Upper lobe of right lung (tissue), 1 donor: ENCODE data around the gene ZNF672. TPM values are rescaled to one million over a fixed set of nuclear protein-coding genes. Genes with fewer than 3 reads are reported as not detected.

ENCODE experiments used
- ATAC-seq: fragments of 200-7000 bp; cut with Tn5 transposase; one replicate; pipeline ENCODE4 v1.9.1; 2020; ENCODE audit warnings: mild to moderate bottlenecking, moderate library complexity
- DNase-seq: peaks from one replicate; pipeline ENCODE4 v3.0.0-alpha.2; 2020
- H3K27ac ChIP-seq: fragments of 200-600 bp; one replicate; pipeline ENCODE4 v1.8.0; 2022
- H3K27me3 ChIP-seq: fragments of 200-600 bp; one replicate; pipeline ENCODE4 v1.8.0; 2022; ENCODE audit warnings: mild to moderate bottlenecking
- H3K36me3 ChIP-seq: fragments of 200-600 bp; one replicate; pipeline ENCODE4 v1.8.0; 2022
- H3K4me1 ChIP-seq: fragments of 200-600 bp; one replicate; pipeline ENCODE4 v1.8.0; 2022
- H3K4me3 ChIP-seq: fragments of 200-600 bp; one replicate; pipeline ENCODE4 v1.8.0; 2022; ENCODE audit warnings: mild to moderate bottlenecking
- H3K9me3 ChIP-seq: fragments of 200-600 bp; one replicate; pipeline ENCODE4 v1.8.0; 2022
- CTCF ChIP-seq: fragments of 200-600 bp; IDR thresholded peaks from one replicate; pipeline ENCODE4 v1.8.0; 2022; ENCODE audit warnings: antibody characterized with exemption
- intact Hi-C: fragments of 100-400 bp; cut with DNase I; formaldehyde crosslinking; loops from one replicate; pipeline ENCODE4 v1.11.0; 2022
- total RNA-seq: library from RNA; stranded (reverse); fragmentation: NEBNext Ultra II Directional; extraction: Animal tissue kit (Norgen Biotek cat#: 25700); gene quantifications from one replicate; pipeline ENCODE4 v1.2.1, GENCODE V29; 2021
- donor health status: DM: no; HTN: yes; CAD: no; lungs with severe emphysema.

ZNF672 gene
- total RNA-seq, 1 donor from 2014 or later = 38.1 TPM

- Histone ChIP-seq H3K9me3 (no peaks in the 10 kb centered on the region), H3K4me1 (peaks cover 9% of the 10 kb centered on the region), H3K4me3 (no peak overlapping the region), H3K27me3 (no peaks in the 10 kb centered on the region), H3K36me3 (peaks cover 66% of the 10 kb centered on the region), H3K27ac (no peak overlapping the region)
- ATAC-seq (no peak), DNase-seq (no peak)
- TF ChIP-seq CTCF = no peak
- intact Hi-C loops = no loop called here
Measured at GRCh38 chr1:248815407-248816034, 22.5 kb upstream of the ZNF672 start.

GRCh38 chr1:248816042-248816851 is 21.8 kb upstream of the ZNF672 start:
- intact Hi-C loops = no loop called here

GRCh38 chr1:248817065-248817464 is 21.0 kb upstream of the ZNF672 start:
- H3K27ac ChIP-seq = no peak overlapping the region
- peaks cover 17% of the 10 kb centered on the region for H3K4me1 ChIP-seq
- TF ChIP-seq CTCF = no peak
- intact Hi-C loops = no loop called here
- peaks cover 64% of the 10 kb centered on the region for H3K36me3 ChIP-seq
- H3K27me3 ChIP-seq = no peaks in the 10 kb centered on the region
- ATAC-seq = peak; percentile 71
- no peak overlapping the region for H3K4me3 ChIP-seq
- no peak for DNase-seq
- H3K9me3 ChIP-seq = no peaks in the 10 kb centered on the region

More at GRCh38 chr1:248816042-248816851, 21.8 kb upstream of the ZNF672 start:
- peaks cover 9% of the 10 kb centered on the region for H3K4me1 ChIP-seq
- no peak overlapping the region for H3K27ac ChIP-seq
- peaks cover 67% of the 10 kb centered on the region for H3K36me3 ChIP-seq
- no peak for ATAC-seq
- no peaks in the 10 kb centered on the region for H3K9me3 ChIP-seq
- no peak overlapping the region for H3K4me3 ChIP-seq
- no peak for TF ChIP-seq CTCF
- DNase-seq = no peak
- H3K27me3 ChIP-seq = no peaks in the 10 kb centered on the region

- no peak overlapping the region for H3K27ac ChIP-seq
- no peak overlapping the region for H3K4me3 ChIP-seq
- peak; percentile 5 for ATAC-seq
- H3K36me3 ChIP-seq = peaks cover 50% of the 10 kb centered on the region
- no peak for TF ChIP-seq CTCF
- intact Hi-C loops = no loop called here
- no peaks in the 10 kb centered on the region for H3K27me3 ChIP-seq
- no peaks in the 10 kb centered on the region for H3K9me3 ChIP-seq
- DNase-seq = no peak
- peaks cover 34% of the 10 kb centered on the region for H3K4me1 ChIP-seq
Measured at GRCh38 chr1:248818505-248819374, 19.3 kb upstream of the ZNF672 start.

- no peaks in the 10 kb centered on the region for H3K27me3 ChIP-seq
- H3K27ac ChIP-seq = no peak overlapping the region
- no peak for TF ChIP-seq CTCF
- DNase-seq (no peak), ATAC-seq (no peak)
- intact Hi-C loops = no loop called here
- H3K36me3 ChIP-seq = peaks cover 36% of the 10 kb centered on the region
- H3K4me1 ChIP-seq = peaks cover 48% of the 10 kb centered on the region
- H3K9me3 ChIP-seq = no peaks in the 10 kb centered on the region
- no peak overlapping the region for H3K4me3 ChIP-seq
Measured at GRCh38 chr1:248820041-248820585, 17.9 kb upstream of the ZNF672 start.
